GM18861 (cell line): ENCODE data around the gene CCDC102A.
A peak's percentile ranks its signal among the peaks of the same experiment; 100 is the strongest.
"Not testable (repeated sequence)": the region's sequence is repeated elsewhere in the genome, so short reads cannot be mapped to it uniquely, and the experiment has no call there.

Experiments
- ATAC-seq: cut with Tn5 transposase; IDR thresholded peaks from one replicate; pipeline ENCODE4 v1.9.1; 2021; ENCODE audit not compliant: unreplicated experiment

Gene CCDC102A

DNA sequence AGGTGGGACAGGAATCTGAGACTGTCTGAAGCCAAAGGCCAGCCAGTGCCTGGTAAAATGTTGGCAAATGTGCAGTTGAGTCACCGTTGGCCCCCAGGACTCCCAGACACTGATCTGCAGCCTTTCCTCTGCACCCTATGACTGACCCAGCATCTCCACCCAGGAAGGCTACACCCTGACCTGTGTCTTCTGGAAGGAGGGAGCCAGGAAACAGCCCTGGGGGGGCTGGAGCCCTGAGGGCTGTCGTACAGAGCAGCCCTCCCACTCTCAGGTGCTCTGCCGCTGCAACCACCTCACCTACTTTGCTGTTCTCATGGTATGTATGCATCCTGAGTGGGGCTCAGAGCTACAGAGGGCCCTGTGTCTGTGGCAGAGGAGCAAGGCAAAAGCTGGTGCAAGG, 30.1 kb upstream of the CCDC102A start:
- no peak for ATAC-seq

DNA sequence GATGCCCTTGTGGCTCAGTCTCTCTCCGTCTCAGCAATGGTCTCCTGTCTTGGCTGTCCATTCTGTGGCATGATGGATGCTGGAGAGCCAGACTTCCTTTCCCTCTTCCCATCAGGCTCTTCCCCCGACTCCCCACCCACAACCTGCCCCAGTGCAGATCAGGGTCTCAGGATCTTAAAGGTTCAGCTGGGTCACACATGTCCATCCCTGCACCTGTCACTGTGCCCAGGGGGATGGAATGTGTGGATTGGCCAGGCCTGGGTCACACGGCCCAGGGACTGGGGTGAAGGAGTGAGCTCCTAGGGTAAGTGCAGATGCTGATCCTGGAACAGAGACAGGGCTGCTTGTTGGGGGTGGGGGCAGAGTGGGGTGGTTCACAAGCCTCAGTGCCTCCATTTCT, 29.1 kb upstream of the CCDC102A start:
- no peak for ATAC-seq

DNA sequence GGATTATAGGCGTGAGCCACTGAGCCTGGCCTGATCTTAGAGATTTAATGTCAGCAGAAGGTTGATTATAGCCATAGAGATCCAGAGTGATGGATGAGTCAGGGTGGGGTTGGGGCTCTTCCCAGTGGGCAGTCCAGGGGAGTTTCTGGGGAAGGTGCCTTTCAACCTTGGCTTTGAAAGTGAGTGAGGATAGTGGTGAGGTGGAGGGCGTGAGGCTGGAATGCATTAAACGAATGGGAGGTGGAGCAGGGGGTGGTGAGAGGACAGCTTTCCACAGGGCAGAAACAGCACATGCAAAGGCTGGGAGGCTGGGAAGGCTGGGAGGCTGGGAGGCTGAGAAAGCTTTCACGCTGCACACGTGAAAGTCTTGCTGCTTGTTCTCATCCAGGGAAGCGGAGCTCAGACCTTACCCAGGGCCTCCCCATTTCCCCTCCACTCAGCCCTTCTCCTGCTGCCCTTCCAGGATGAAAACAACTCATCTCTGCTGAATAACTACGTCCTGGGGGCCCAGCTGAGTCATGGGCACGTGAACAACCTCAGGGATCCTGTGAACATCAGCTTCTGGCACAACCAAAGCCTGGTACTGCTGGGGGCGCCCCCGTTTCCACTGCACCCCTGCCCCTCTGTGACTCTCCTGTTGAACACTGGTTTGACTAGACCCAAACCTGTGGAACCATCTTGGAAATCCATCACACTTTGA, 28.4 kb upstream of the CCDC102A start:
- ATAC-seq: no peak

DNA sequence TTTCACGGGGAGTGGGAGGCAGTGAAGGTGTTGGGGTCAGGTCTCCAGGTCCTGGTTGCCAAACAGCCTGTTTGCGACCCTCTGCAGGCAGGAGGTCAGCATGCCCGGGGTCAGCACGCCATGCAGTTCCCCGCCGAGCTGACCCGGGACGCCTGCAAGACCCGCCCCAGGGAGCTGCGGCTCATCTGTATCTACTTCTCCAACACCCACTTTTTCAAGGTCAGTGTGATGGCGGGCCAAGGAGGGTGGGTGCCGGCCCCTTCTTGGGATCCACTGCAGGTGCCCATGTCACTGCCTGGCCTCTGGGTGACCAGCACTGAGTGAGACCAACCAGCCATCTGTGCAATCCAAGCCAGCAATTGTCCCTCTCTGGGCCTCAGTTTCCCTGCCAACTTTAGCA, 27.4 kb upstream of the CCDC102A start:
- ATAC-seq: no peak

DNA sequence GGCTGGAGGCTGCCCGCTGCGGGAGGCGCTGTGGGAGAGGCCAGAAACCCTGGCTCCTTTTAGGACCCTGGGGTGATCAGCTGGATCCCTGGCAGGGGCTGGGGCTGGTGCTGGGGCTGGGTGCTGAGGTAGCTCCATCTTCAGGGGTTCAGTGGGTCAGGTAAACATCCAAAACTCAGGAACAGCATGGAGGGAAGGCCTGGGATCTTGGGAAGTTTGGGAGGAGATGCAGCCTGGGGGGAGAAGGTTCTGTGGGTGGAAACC, 27.0 kb upstream of the CCDC102A start:
- no peak for ATAC-seq

DNA sequence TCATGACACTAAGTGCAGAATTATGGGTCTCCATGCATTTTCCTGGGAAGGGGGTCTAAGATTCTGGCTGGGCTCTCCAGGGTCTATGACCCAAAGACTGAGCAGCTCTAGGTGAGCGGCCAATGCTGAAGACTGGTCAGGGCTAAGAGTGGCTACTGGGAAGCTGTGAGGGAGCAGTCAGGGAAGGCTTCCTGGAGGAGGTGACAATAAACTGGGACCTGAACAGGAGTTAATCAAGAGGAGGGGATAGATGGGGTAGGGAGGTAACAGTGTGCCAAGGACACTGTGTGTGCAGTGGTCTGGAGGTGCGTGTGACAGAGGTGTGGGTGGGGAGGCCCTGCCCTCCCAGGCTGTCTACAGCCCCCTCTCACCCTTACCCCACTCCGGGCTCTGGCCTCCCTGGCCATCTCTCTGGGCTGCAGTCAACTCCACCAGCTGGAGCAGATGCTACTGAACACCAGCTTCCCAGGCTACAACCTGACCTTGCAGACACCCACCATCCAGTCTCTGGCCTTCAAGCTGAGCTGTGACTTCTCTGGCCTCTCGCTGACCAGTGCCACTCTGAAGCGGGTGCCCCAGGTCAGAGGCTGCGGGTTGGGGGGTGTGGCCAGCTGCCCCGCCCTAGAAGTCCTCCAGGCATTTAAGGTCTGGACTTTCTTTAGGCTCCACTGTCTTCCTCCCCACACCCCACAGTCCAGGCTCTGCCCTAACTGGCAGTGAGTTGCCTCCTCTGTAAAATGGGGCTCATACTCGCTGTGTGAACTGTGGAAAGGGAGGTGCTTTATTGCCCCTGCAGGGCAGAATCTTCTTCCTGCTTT, 26.5 kb upstream of the CCDC102A start:
- no peak for ATAC-seq

DNA sequence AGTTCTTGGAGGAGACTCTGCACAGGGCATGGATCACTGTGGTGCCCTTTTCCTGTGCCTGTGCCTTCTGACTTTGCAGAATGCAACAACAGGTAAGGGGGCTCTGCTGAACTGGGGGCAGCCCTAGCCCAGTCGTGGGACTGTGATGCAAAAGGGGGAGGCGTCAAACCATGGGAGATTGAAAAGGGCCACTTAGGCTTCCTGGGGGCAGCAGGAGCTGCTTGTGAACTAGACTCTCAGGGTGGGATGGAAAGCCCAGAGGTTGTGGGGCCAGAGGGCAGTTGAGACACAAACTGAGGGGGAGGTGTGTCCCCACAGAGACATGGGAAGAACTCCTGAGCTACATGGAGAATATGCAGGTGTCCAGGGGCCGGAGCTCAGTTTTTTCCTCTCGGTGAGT, 25.7 kb upstream of the CCDC102A start:
- no peak for ATAC-seq

DNA sequence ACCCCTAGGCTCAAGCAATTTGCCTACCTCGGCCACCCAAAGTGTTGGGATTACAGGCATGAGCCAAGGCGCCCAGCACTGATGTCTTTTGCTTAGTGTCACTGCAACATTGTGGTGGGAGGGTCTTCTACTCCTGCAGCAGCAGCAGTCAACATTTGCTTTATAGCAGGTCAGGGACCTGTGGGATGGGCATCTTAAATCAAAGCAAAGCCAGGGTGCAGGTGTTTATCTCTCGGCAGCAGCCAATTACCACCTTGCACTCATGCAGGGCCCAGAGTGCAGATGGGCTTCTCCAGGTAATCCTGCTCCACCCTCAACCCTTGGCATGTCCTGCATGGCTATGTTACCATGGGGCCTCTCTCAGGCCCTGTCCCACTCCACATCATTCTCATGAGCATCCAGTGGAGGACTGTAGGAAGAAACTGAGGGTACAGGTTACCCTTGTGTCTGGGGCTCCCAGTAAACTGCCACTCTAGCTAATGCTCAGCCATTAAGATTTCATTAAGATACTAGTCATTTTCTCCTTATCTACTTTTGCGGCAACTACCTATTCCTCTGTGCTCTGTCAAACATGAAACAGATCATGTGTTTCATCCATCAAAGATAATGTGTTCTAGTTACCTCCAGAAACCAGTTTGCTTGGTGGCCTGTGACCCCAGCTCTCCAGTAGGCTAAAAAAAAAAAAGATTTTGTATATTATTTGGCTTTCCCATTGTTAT, 22.9 kb upstream of the CCDC102A start:
- ATAC-seq: no peak

DNA sequence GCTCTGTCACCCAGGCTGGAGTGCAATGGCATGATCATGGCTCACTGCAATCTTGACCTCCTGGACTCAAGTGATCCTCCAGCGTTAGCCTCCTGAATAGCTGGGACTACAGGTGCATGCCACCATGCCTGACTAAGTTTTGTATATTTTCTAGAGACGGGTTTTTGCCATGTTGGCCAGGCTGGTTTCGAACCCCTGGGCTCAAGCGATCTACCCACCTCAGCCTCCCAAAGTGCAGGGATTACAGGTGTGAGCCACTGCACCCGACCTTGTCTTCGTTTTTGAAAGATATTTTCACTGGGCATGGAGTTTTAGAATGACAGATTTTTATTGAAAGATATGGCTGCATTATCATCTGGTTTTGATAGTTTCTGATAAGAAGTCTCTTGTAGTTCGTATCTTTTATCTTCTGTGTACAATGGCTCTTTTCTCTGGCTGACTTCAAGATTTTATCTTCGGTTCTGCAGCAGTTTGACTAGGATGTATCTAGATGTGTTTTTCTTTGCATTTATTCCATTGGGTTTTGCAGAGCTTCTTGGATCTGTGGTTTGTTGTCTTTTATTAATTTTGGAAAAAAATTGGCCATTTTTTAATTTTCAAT, 20.7 kb upstream of the CCDC102A start:
- no peak for ATAC-seq

DNA sequence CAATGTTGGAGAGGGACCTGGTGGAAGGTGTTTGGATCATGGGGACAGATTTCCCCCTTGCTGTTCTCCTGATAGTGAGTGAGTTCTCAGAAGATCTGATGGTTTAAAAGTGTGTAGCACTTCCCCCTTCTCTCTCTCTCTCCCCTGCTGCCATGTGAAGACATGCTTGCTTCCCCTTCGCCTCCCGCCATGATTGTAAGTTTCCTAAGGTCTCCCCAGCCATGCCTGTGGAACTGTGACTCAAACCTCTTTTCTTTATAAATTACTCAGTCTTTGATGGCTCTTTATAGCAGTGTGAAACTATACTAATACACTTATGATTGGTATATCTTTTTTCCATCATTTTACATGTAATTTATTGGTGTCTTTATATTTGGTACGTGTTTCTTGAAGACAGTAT, 19.5 kb upstream of the CCDC102A start:
- no peak for ATAC-seq

DNA sequence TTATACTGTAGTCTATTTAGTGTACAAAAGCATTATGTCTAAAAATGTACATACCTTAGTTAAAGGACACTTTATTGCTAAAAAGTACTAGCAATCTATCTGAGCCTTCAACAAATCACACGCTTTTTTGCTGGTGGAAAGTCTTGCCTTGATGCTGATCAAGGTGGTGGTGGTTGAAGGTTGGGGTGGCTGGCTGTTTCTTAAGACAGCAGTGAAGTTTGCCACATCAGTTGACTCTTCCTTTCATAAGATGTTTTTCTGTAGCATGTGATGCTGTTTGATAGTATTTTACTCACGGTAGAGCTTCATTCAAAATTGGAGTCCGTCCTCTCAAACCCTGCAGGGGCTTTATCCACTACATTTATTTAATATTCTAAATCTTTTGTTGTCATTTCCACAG, 14.7 kb upstream of the CCDC102A start:
- ATAC-seq: no peak

DNA sequence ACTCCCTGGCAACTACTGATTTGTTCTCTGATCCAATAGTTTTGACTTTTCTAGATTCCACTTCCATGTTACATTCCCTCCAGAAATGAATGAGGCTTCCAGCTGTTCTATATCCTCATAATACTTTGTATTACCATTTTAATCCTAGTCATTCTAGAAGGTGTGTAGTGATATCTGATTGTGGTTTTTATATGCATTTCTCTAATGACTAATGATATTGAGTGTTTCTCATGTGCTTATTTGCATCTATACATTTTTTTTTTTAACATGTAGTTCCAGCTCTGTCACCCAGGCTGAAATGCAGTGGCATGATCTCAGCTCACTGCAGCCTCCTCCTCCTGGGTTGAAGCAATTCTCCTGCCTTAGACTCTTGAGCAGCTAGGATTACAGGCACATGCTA, 13.4 kb upstream of the CCDC102A start:
- no peak for ATAC-seq

DNA sequence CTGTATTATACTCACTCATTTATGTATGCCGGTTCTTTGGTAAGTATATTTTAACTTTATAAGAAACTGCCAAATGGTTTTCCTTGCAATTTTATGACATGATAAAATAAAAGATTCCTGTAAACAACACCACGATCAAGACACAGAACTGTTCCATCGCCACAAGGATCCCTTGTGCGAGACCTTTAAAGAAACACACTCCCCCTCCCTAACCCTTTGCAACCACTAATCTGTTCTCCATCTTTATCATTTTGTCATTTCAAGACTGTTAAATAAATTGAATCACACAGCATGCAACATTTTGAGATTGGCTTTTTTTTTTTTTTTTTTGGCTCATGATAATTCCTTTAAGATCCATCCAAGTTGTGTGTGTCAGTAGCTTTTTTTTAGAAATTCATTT, 12.0 kb upstream of the CCDC102A start:
- no peak for ATAC-seq

DNA sequence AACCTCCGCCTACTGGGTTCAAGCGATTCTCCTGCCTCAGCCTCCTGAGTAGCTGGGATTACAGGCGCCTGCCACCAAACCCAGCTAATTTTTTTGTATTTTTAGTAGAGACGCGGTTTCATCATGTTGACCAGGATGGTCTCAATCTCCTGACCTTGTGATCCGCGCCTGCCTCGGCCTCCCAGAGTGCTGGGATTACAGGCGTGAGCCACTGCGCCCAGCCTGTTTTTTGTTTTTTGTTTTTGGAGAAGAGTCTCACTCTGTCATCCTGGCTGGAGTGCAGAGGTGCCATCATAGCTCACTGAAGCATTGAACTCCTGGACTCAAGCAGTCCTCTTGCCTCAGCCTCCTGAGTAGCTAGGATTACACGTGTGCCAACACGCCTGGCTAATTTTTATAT, 11.2 kb upstream of the CCDC102A start:
- ATAC-seq: not testable (repeated sequence)

DNA sequence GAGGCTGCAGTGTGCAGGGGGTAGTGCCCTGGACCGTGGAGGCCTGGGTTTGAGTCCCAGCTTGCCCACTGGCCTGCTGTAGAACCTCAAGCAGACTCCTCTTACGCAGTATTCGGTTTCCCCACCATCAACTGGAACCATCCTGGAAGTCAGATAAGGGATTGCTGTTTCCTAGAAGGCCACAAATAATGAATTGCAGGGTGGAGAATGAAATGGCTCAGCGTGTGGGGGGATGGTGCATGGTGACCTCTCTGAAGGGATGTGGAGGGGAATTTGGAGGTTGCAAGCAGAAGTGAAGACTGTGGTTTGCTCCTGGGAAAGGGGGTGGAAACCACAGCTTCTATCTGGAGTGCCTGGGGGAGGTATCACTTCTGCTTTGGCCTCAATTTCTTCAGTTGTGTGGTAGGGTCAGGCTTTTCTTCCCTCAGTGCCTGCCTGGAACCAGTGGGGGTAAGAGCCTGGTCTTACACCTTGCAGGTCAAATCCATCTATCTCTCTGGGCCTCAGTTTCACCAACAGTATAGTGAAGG, 7.8 kb upstream of the CCDC102A start:
- ATAC-seq: peak; percentile 64

DNA sequence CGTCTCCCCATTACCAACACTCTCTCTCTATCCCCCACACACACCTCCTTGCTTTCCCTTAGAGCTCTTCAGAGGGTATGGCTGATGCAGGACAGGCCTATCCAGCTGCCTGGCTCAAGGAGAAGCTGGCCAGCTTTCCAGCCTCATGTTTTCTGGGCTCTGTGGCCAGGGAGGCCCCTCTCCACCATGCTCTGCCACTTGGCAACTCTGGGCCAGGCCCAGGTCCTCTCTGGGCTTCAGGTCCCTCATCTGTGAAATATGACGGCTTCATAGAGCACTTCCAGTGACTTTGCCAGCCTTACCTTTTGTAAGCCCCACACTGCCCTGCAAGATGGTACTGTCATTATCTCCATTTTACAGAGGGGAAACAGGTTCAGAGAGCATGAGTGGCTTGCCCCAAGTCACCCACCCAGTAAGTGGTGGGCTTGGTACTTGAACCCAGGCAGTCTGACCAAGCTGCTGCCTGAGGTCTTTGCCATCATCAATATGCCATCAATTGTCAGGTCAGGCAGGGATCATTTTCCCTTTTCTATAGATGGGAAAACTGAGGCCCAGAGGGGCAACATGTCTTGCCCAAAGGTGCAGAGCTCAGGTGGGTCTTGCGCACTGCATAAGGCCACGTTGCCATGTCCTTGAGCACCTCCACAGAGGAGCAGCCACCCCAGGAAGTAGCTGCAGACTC, 5.5 kb upstream of the CCDC102A start:
- no peak for ATAC-seq

DNA sequence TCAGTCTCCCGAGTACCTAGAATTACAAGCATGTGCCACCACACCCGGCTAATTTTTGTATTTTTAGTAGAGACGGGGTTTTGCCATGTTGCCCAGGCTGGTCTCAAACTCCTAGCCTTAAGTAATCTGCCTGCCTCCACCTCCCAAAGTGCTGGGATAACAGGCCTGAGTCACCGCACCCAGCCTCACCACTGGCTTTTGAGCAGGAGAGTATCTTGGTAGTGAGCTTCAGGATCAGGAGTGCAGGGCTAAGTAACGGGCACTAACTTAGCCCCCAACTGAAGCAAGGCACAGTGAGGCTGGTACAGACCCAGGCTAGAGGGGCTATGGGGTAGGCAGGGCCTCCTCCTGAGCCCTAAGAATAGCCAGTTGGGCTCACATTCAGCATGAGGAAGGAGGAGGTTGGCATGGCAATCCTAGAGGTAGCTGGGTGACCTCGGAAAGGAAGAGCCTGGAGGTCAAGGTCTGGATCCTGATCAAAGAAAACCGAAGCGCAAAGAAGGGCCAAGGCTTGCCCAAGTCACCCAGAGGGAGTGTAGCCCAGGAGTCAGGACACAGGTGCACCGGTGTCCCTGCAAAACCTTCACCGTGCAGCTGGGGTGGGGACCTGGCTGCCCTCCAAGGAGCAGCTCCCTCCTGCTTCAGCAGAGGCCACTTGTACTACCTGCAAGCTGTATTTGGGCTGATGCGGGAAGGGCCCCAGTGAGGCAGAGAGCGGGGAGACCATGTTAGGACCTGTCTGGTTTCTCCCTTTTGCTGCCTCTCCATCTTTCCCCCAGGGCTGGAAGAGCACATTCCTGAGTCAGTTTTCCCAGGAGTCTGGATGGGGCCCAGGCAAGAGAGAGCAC, 4.8 kb upstream of the CCDC102A start:
- no peak for ATAC-seq

DNA sequence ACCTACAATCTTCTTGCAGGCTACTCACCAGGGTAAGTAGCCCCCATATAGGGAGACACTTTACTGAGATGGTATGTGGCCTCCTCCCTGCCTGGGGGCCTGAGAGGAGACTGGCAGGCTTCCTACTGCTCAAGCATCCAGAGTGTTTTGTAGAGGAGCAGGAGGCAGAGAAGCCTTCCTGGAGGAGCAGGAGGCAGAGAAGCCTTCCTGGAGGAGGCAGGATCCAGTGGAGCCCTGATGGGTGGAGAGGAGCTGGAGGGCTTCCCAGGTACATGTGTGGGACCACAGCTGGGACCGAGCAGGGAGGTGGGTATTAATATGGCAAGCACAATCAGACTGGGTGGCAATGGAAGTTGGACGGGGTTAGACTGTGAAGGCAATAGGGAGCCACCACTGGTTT, 4.0 kb upstream of the CCDC102A start:
- no peak for ATAC-seq

DNA sequence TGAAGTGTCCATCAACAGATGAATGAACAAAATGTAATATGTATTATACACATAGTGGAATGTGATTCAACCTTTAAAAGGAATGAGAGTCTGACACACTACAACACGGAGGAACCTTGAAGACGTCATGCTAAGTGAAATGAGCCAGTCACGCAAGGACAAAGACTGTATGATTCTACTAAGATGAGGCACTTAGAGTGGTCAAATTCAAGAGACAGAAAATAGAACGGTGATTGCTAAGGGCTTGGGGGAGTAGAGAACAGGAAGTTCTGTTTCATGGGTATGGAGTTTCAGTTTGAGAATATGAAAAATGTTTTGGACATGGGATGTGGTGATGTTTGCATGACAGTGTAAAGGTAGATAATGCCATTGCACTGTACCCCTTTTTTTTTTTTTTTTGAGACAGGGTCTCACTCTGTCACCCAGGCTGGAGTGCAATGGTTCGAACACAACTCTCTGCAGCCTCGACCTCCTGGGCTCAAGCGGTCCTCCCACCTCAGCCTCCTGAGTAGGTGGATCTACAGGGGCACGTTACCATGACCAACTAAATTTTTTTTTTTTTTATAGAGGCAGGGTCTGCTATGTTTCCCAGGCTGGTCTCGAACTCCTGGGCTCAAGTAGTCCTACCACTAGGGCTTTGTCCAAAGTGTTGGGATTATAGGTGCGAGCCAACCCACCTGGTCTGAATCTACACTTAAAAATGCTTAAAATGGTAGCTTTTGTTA, 2.9 kb upstream of the CCDC102A start:
- peak; percentile 47 for ATAC-seq
